ENCODE measurements around the gene ASPN.

The ASPN gene

DNA sequence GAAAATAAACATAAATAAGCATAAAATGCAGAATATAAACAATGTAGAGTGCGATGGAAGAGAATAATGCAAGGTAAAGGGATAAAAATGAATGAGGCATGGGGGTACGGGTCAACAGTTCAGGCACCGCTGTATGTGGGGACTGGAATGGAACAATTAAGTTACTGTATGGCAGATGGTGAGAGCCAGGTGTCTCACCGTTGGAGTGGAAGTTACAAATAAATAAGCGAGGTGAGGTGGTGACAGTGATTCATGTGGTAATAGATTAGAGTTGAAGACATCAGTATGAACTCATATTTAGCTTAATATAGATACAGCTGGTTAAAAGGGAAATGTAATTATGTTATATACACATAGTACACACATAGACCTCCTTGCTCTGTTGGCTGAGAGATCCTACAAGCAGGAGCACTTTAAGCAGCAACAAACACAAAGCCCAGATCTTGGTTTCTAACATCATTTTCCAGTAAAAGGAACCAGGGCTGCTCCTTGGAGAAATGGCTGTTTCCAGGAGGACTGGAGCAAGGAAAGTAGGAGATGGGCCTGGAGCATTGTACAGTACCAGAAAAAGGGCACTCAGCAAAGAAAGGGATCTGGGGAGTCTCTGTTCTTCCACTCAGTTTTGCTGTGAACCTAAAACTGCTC, 55.7 kb downstream of the ASPN start:
- Histone ChIP-seq H3F3A (ENCODE audit: low read depth) (no peaks in the 10 kb centered on the region), H3K9ac (ENCODE audit: low read depth, low read length, poor library complexity, severe bottlenecking) (no peak overlapping the region), H3K4me3 (ENCODE audit: low read length, poor library complexity, severe bottlenecking) (no peak overlapping the region), H4K20me1 (ENCODE audit: insufficient read depth, low read length, poor library complexity, severe bottlenecking) (no peaks in the 10 kb centered on the region), H3K4me1 (ENCODE audit: insufficient read depth, low read length, poor library complexity, severe bottlenecking) (no peaks in the 10 kb centered on the region), H3K27me3 (ENCODE audit: insufficient read depth, low read length, poor library complexity, severe bottlenecking) (no peaks in the 10 kb centered on the region), H3K79me2 (ENCODE audit: insufficient read depth, low read length) (no peaks in the 10 kb centered on the region), H2AFZ (ENCODE audit: low read length) (no peak overlapping the region), H3K36me3 (ENCODE audit: insufficient read depth, low read length) (no peaks in the 10 kb centered on the region), H3K9me3 (ENCODE audit: insufficient read depth, low read depth, low read length) (no peaks in the 10 kb centered on the region), H3K4me2 (ENCODE audit: low read depth, low read length, poor library complexity, severe bottlenecking) (no peak overlapping the region), H3K9me2 (replicated peaks; ENCODE audit: low read depth, low read length) (no peaks in the 10 kb centered on the region)
- no peak for TF ChIP-seq EZH2phosphoT487 (IDR thresholded peaks at IDR 0.05; ENCODE audit: borderline replicate concordance)
- TF ChIP-seq, protein P1, sequence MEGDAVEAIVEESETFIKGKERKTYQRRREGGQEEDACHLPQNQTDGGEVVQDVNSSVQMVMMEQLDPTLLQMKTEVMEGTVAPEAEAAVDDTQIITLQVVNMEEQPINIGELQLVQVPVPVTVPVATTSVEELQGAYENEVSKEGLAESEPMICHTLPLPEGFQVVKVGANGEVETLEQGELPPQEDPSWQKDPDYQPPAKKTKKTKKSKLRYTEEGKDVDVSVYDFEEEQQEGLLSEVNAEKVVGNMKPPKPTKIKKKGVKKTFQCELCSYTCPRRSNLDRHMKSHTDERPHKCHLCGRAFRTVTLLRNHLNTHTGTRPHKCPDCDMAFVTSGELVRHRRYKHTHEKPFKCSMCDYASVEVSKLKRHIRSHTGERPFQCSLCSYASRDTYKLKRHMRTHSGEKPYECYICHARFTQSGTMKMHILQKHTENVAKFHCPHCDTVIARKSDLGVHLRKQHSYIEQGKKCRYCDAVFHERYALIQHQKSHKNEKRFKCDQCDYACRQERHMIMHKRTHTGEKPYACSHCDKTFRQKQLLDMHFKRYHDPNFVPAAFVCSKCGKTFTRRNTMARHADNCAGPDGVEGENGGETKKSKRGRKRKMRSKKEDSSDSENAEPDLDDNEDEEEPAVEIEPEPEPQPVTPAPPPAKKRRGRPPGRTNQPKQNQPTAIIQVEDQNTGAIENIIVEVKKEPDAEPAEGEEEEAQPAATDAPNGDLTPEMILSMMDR (conservative IDR thresholded peaks at IDR 0.05; ENCODE audit: low read length) = no peak

DNA sequence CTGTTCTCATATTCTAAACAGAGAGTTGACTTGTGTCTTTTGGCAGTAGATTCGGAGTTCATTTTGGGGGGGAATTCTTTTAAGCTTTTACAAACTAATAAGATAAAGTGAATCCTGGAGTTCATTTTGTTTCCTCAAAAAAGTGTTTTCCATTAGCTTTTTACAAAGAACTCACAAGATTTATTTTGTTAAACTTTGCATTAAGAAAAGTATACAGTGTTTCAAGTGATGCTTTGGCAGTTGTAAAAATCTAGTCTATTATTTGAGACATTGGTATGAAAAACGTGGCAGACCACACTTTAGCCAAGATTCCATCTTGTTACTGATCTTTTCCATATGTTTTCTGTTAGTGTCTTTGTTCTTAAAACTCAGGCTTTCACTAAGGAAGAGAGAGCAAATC, 56.8 kb downstream of the ASPN start:
- Histone ChIP-seq H3K4me3 (ENCODE audit: low read length, poor library complexity, severe bottlenecking) (no peak overlapping the region), H2AFZ (ENCODE audit: low read length) (no peak overlapping the region), H3F3A (ENCODE audit: low read depth) (no peaks in the 10 kb centered on the region), H3K9me3 (ENCODE audit: insufficient read depth, low read depth, low read length) (no peaks in the 10 kb centered on the region), H3K79me2 (ENCODE audit: insufficient read depth, low read length) (no peaks in the 10 kb centered on the region), H3K4me2 (ENCODE audit: low read depth, low read length, poor library complexity, severe bottlenecking) (no peak overlapping the region), H4K20me1 (ENCODE audit: insufficient read depth, low read length, poor library complexity, severe bottlenecking) (no peaks in the 10 kb centered on the region), H3K9me2 (replicated peaks; ENCODE audit: low read depth, low read length) (no peaks in the 10 kb centered on the region), H3K27me3 (ENCODE audit: insufficient read depth, low read length, poor library complexity, severe bottlenecking) (no peaks in the 10 kb centered on the region), H3K4me1 (ENCODE audit: insufficient read depth, low read length, poor library complexity, severe bottlenecking) (no peaks in the 10 kb centered on the region), H3K36me3 (ENCODE audit: insufficient read depth, low read length) (no peaks in the 10 kb centered on the region), H3K9ac (ENCODE audit: low read depth, low read length, poor library complexity, severe bottlenecking) (no peak overlapping the region)
- no peak for TF ChIP-seq EZH2phosphoT487 (IDR thresholded peaks at IDR 0.05; ENCODE audit: borderline replicate concordance)
- TF ChIP-seq, protein P1 (conservative IDR thresholded peaks at IDR 0.05; ENCODE audit: low read length) = no peak

- no peak within 1 kb of the TSS for H3K4me3 ChIP-seq (ENCODE audit: low read length, poor library complexity, severe bottlenecking)
- H3K27me3 ChIP-seq (ENCODE audit: insufficient read depth, low read length, poor library complexity, severe bottlenecking) = no peaks in the 10 kb centered on the region
Observed at GRCh38 chr9:92424340-92424739, 58.0 kb downstream of the ASPN start, which contains the start of gene OMD. TSS of gene OMD (minus strand) at chr9:92424471. CDS start at chr9:92417558, 6,913 bp downstream.

More at GRCh38 chr9:92424340-92424739, 58.0 kb downstream of the ASPN start, which contains the start of gene OMD:
- no peaks in the 10 kb centered on the region for H3F3A ChIP-seq (ENCODE audit: low read depth)
- TF ChIP-seq, protein P1 (conservative IDR thresholded peaks at IDR 0.05; ENCODE audit: low read length) = no peak
- TF ChIP-seq EZH2phosphoT487 (IDR thresholded peaks at IDR 0.05; ENCODE audit: borderline replicate concordance) = no peak
- H3K9ac ChIP-seq (ENCODE audit: low read depth, low read length, poor library complexity, severe bottlenecking) = no peak within 1 kb of the TSS
- H3K9me3 ChIP-seq (ENCODE audit: insufficient read depth, low read depth, low read length) = no peaks in the 10 kb centered on the region
- no peaks in the 10 kb centered on the region for H4K20me1 ChIP-seq (ENCODE audit: insufficient read depth, low read length, poor library complexity, severe bottlenecking)
- H3K36me3 ChIP-seq (ENCODE audit: insufficient read depth, low read length) = no peaks in the 10 kb centered on the region
- no peak within 1 kb of the TSS for H3K4me2 ChIP-seq (ENCODE audit: low read depth, low read length, poor library complexity, severe bottlenecking)
- H3K79me2 ChIP-seq (ENCODE audit: insufficient read depth, low read length) = no peaks in the 10 kb centered on the region
- no peaks in the 10 kb centered on the region for H3K9me2 ChIP-seq (replicated peaks; ENCODE audit: low read depth, low read length)
- no peak within 1 kb of the TSS for H2AFZ ChIP-seq (ENCODE audit: low read length)
- no peaks in the 10 kb centered on the region for H3K4me1 ChIP-seq (ENCODE audit: insufficient read depth, low read length, poor library complexity, severe bottlenecking)

All from Loucy (cell line).